Sciatic nerve (tissue), 2 donors: ENCODE results near the gene CLEC2A. TPM values are rescaled to one million over a fixed set of nuclear protein-coding genes. Genes with fewer than 3 reads are reported as not detected.

Source experiments
- ATAC-seq: fragments of 200-7000 bp; cut with Tn5 transposase; one replicate; pipeline ENCODE4 v1.9.1; 2020; ENCODE audit warnings: mild to moderate bottlenecking, moderate library complexity
- DNase-seq: peaks from one replicate; pipeline ENCODE4 v3.0.0-alpha.2; 2020; ENCODE audit warnings: low spot score
- intact Hi-C: fragments of 100-400 bp; cut with DNase I; formaldehyde crosslinking; loops from one replicate; pipeline ENCODE4 v1.14.2; 2022
- total RNA-seq: library from RNA; stranded (reverse); fragmentation: NEBNext Ultra II Directional; extraction: Animal tissue kit (Norgen Biotek cat#: 25700); gene quantifications from one replicate; pipeline ENCODE4 v1.2.1, GENCODE V29; 2021
- donor health status: DM: no; HTN: no; CAD: no.
- donor health status: DM: no; HTN: no; CAD: no.

CLEC2A gene
- total RNA-seq, 1 donor from 2014 or later = not detected

GRCh38 chr12:9940375-9940774 is 8.2 kb upstream of the CLEC2A start:
- intact Hi-C loops = no loop called here
- no peak for DNase-seq
- ATAC-seq = no peak

- intact Hi-C loops = no loop called here
- no peak for ATAC-seq
- DNase-seq = no peak
Measured at GRCh38 chr12:9936591-9936990, 4.4 kb upstream of the CLEC2A start.

- no peak for ATAC-seq
- intact Hi-C loops = no loop called here
Measured at GRCh38 chr12:9935026-9935425, 2.9 kb upstream of the CLEC2A start.

GRCh38 chr12:9933958-9934357 is 1.8 kb upstream of the CLEC2A start:
- DNase-seq (no peak), ATAC-seq (no peak)
- intact Hi-C loops = no loop called here

More at GRCh38 chr12:9935026-9935425, 2.9 kb upstream of the CLEC2A start:
- no peak for DNase-seq

GRCh38 chr12:9931245-9931644 is 925 bp downstream of the CLEC2A start:
- intact Hi-C loops = no loop called here
- ATAC-seq (no peak), DNase-seq (no peak)

- no peak for ATAC-seq
- DNase-seq = no peak
- intact Hi-C loops = no loop called here
Measured at GRCh38 chr12:9928607-9929006, 3.6 kb downstream of the CLEC2A start.

GRCh38 chr12:9926876-9927275 is 5.3 kb downstream of the CLEC2A start:
- ATAC-seq = no peak

GRCh38 chr12:9925705-9926393 is 6.3 kb downstream of the CLEC2A start:
- DNase-seq (no peak), ATAC-seq (peak; percentile 59)
- intact Hi-C loops = no loop called here

More at GRCh38 chr12:9926876-9927275, 5.3 kb downstream of the CLEC2A start:
- intact Hi-C loops = no loop called here
- no peak for DNase-seq

- no peak for DNase-seq
- no peak for ATAC-seq
- intact Hi-C loops = no loop called here
Measured at GRCh38 chr12:9922429-9922828, 9.7 kb downstream of the CLEC2A start.

- no peak for DNase-seq
- intact Hi-C loops = no loop called here
Measured at GRCh38 chr12:9920451-9920850, 11.7 kb downstream of the CLEC2A start.

GRCh38 chr12:9919443-9919842 is 12.7 kb downstream of the CLEC2A start:
- intact Hi-C loops = no loop called here
- ATAC-seq (no peak), DNase-seq (no peak)

More at GRCh38 chr12:9920451-9920850, 11.7 kb downstream of the CLEC2A start:
- no peak for ATAC-seq

- ATAC-seq (no peak), DNase-seq (no peak)
- intact Hi-C loops = no loop called here
Measured at GRCh38 chr12:9911708-9912107, 20.5 kb downstream of the CLEC2A start.

- DNase-seq (no peak), ATAC-seq (no peak)
- intact Hi-C loops = no loop called here
Measured at GRCh38 chr12:9910716-9911421, 21.3 kb downstream of the CLEC2A start.

- no peak for DNase-seq
- intact Hi-C loops = no loop called here
- ATAC-seq = no peak
Measured at GRCh38 chr12:9909724-9910123, 22.4 kb downstream of the CLEC2A start.

GRCh38 chr12:9908350-9908749 is 23.8 kb downstream of the CLEC2A start:
- intact Hi-C loops = no loop called here
- DNase-seq (no peak), ATAC-seq (no peak)

GRCh38 chr12:9907769-9908168 is 24.4 kb downstream of the CLEC2A start:
- ATAC-seq (no peak), DNase-seq (no peak)
- intact Hi-C loops = no loop called here

- intact Hi-C loops = no loop called here
- DNase-seq (no peak), ATAC-seq (no peak)
Measured at GRCh38 chr12:9906873-9907272, 25.3 kb downstream of the CLEC2A start.

- intact Hi-C loops = no loop called here
- DNase-seq (no peak), ATAC-seq (no peak)
Measured at GRCh38 chr12:9902539-9903228, 29.5 kb downstream of the CLEC2A start.

GRCh38 chr12:9900930-9901329 is 31.2 kb downstream of the CLEC2A start:
- intact Hi-C loops = no loop called here
- no peak for ATAC-seq
- DNase-seq = no peak

- intact Hi-C loops = no loop called here
- ATAC-seq (no peak), DNase-seq (no peak)
Measured at GRCh38 chr12:9899209-9899608, 33.0 kb downstream of the CLEC2A start.
